HEK293 (cell line): ENCODE measurements around the gene NOL3.

Source experiments
- CTCF ChIP-seq: fragments of 450-650 bp; formaldehyde crosslinking; IDR thresholded peaks from 2 replicates; pipeline ENCODE4 v1.5.1; 2016; ENCODE audit warnings: missing biosample characterization, missing genetic modification characterization
- MYNN ChIP-seq: fragments of 450-650 bp; formaldehyde crosslinking; IDR thresholded peaks from 2 replicates; pipeline ENCODE4 v1.5.1; 2016; ENCODE audit warnings: missing biosample characterization, missing genetic modification characterization, borderline replicate concordance
- PBX3 ChIP-seq: sonication (generic); formaldehyde crosslinking; IDR thresholded peaks from 2 replicates; pipeline ENCODE4 v1.8.1; 2022; ENCODE audit warnings: mild to moderate bottlenecking, moderate library complexity, missing genetic modification reagents
- WT1 ChIP-seq: fragments of 450-650 bp; formaldehyde crosslinking; IDR thresholded peaks from 2 replicates; pipeline ENCODE4 v1.5.1; 2016; ENCODE audit warnings: missing biosample characterization, missing genetic modification characterization
- ZBTB1 ChIP-seq: fragments of 450-650 bp; formaldehyde crosslinking; IDR thresholded peaks from 2 replicates; pipeline ENCODE4 v1.5.1; 2016; ENCODE audit warnings: missing biosample characterization, missing genetic modification characterization
- ZBTB8A ChIP-seq: fragments of 450-650 bp; formaldehyde crosslinking; IDR thresholded peaks from 2 replicates; pipeline ENCODE4 v1.5.1; 2016; ENCODE audit warnings: missing biosample characterization, missing genetic modification characterization
- ZEB2 ChIP-seq: fragments of 450-650 bp; formaldehyde crosslinking; IDR thresholded peaks from 2 replicates; pipeline ENCODE4 v1.5.1; 2016; ENCODE audit warnings: missing biosample characterization, missing genetic modification characterization
- ZNF274 ChIP-seq, 2 experiments: fragments of 200-500 bp in 1 of 2; fragments of 450-650 bp in 1 of 2; sonication (Bioruptor generic) in 1 of 2; formaldehyde crosslinking in 1 of 2; IDR thresholded peaks; 2 replicates each; pipeline versions ENCODE4 v1.5.1 to v1.6.1; 2014 to 2016; ENCODE audit warnings: borderline replicate concordance in 1 of 2, inconsistent platforms in 1 of 2, low read length in 1 of 2, missing biosample characterization in 1 of 2, missing genetic modification characterization in 1 of 2
- ZNF473 ChIP-seq: fragments of 450-650 bp; formaldehyde crosslinking; IDR thresholded peaks from 2 replicates; pipeline ENCODE4 v1.5.1; 2017; ENCODE audit warnings: missing biosample characterization, missing genetic modification characterization
- ZNF560 ChIP-seq: fragments of 450-650 bp; formaldehyde crosslinking; IDR thresholded peaks from 2 replicates; pipeline ENCODE4 v1.5.1; 2017; ENCODE audit warnings: missing biosample characterization, missing genetic modification characterization, borderline replicate concordance
- ZNF830 ChIP-seq: fragments of 450-650 bp; IDR thresholded peaks from 2 replicates; pipeline ENCODE4 v1.5.0; 2018; ENCODE audit warnings: missing biosample characterization, missing genetic modification characterization, low read depth, mild to moderate bottlenecking, moderate library complexity
- ZXDB ChIP-seq: fragments of 450-650 bp; formaldehyde crosslinking; IDR thresholded peaks from 2 replicates; pipeline ENCODE4 v1.5.1; 2016; ENCODE audit warnings: missing biosample characterization, missing genetic modification characterization

DNA sequence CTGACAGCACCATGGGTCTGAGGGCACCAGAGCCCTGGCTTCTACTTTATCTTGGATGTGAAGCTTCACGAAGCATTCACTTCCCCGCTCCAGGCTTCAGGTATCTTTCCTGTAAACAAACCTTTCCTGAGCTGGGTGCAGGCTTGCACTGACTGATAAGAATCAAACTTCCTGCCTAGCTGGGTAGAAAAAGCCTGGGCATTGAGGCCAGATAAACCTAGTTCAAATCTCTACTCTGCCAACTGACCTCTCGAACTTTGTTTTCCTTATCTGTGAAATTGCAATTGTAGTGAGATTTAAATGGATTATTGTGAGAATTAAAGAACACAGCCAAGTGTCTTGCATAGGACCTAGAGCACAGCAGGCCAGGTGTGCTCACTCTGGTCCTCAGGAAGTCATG, 53.7 kb downstream of the NOL3 start:
- TF ChIP-seq ZBTB8A (tag by site-specific recombination), result no peak
- no peak for TF ChIP-seq ZXDB (tag by site-specific recombination)
- TF ChIP-seq ZEB2 (tag by site-specific recombination), result no peak
- no peak for TF ChIP-seq MYNN (tag by site-specific recombination)
- TF ChIP-seq WT1 (tag by site-specific recombination), result no peak
- no peak for TF ChIP-seq CTCF (tag by site-specific recombination)
- TF ChIP-seq ZNF274 (IDR thresholded peaks at IDR 0.05; ENCODE audit: low read length), result no peak
- TF ChIP-seq ZNF274 (tag by site-specific recombination; IDR thresholded peaks at IDR 0.05; ENCODE audit: borderline replicate concordance), result no peak
- TF ChIP-seq ZNF473 (tag by site-specific recombination), result no peak
- TF ChIP-seq ZNF560 (tag by site-specific recombination), result no peak
- TF ChIP-seq ZNF830 (tag by site-specific recombination), result no peak
- TF ChIP-seq PBX3 (CRISPR knock-in tag), result no peak
- no peak for TF ChIP-seq ZBTB1 (tag by site-specific recombination)
